B cell (primary cell): ENCODE results near the gene ADM2.

Experiments used
- CTCF ChIP-seq: fragments of 200-600 bp; IDR thresholded peaks from one replicate; pipeline ENCODE4 v1.8.0; 2022; ENCODE audit warnings: antibody characterized with exemption, mild to moderate bottlenecking
- EZH2 ChIP-seq: IDR thresholded peaks from 2 replicates; pipeline ENCODE4 v1.6.1; 2012; ENCODE audit warnings: borderline replicate concordance, low read depth, mild to moderate bottlenecking, moderate library complexity, low read length; ENCODE audit not compliant: insufficient read depth, poor library complexity, severe bottlenecking

DNA sequence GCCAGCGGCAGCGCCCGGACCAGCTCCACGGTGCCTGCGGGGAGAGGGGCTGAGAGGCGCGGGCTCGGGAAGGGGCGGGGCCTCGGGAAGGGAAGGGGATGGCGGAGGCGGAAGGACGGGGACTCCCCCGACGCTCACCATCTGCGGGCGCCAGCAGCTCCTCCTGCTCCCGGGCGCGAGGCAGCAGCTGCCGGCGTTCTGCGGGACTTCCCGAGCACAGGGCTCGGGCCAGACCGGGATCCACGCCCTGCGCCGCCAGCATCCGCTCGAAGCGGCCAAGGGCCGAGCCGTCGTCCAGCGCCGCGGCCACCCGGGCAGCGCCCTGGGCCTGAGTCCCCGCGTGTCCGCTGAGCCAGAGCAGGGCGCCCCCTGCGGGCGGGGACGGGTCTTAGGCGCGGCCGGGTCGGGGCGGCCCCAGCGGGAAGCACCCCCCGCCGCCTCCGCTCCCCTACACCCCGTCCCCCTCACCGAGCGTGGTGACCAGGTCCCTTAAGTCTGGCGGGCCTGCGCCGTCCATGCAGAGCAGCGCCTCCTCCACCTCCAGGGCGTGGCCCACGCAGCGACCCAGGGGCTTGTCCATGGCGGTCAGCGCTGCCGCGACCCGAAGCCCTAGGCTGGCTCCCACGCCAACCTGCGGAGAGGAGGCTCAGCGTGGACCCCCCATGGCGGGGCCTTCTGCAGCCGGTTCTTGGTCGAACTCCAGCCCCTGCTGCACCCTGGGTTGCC, 44.9 kb downstream of the ADM2 start:
- TF ChIP-seq CTCF (peak; percentile 83), EZH2 (no peak)
